NCI-H2081 treated with DMSO at 0.1 percent for 48 hours (cell line): Measurements from ENCODE around the gene ANKRD65.
"Not testable (repeated sequence)": the region's sequence is repeated elsewhere in the genome, so short reads cannot be mapped to it uniquely, and the experiment has no call there.

Experiments
- DNase-seq: peaks from one replicate; lab custom pipeline; 2025; lab: John Stamatoyannopoulos, UW

The ANKRD65 gene

DNA sequence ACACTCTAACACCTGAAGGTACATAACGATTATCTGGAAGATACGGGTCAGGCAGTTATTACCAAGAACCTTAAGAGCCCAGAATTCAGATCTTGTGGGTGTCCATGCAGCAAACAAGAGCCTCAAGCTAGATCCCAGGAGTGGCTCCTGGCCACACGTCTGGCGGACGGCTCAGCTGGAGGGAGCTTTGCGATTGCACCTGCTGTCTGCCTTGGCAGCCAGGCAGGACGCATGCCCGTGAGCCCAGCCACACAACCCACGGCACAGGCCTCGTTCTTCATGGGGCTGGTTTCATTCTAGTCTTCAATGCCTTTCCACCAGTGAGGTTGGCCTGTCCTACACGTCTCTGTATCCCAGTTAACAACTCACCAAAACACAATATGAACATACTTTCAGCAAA lies 27.6 kb downstream of the ANKRD65 start:
- no peak for DNase-seq

- DNase-seq, result no peak
Measured at GRCh38 chr1:1393014-1393413, 28.1 kb downstream of the ANKRD65 start.

GRCh38 chr1:1391225-1391624 lies 29.9 kb downstream of the ANKRD65 start:
- no peak for DNase-seq

DNA sequence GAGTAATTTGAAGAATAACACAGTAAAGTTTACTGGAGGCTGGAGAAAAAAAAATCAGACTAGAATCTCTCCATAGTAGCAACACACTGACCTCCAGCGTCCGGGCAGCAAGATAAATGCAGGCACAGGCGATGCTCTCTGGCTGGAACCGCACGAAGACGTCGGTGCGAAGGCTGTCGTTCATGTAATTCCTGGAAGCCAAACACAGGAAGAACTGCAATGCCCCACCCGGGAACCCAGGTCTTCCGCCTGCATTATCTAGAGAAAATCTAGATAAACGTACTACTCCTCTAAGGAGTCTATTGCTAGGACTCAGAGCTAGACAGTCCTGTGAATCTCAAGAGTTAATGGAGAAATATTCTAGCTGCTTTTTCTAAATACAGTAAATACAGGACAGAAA lies 30.4 kb downstream of the ANKRD65 start:
- no peak for DNase-seq

DNA sequence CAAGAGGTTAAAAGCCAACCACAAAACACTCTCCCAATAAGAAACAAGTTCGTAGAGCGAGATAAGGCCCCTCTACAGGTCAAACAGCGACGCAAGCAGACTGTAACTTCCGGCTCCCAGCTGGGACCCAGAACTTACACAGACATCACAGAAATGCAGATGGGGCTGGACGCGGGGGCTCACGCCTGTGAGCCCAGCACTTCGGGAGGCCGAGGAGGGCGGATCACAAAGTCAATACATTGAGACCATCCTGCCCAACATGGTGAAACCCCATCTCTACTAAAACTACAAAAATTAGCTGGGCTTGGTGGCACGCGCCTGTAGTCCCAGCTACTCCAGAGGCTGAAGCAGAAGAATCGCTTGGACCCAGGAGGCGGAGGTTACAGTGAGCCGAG lies 33.0 kb downstream of the ANKRD65 start:
- DNase-seq, result no peak

DNA sequence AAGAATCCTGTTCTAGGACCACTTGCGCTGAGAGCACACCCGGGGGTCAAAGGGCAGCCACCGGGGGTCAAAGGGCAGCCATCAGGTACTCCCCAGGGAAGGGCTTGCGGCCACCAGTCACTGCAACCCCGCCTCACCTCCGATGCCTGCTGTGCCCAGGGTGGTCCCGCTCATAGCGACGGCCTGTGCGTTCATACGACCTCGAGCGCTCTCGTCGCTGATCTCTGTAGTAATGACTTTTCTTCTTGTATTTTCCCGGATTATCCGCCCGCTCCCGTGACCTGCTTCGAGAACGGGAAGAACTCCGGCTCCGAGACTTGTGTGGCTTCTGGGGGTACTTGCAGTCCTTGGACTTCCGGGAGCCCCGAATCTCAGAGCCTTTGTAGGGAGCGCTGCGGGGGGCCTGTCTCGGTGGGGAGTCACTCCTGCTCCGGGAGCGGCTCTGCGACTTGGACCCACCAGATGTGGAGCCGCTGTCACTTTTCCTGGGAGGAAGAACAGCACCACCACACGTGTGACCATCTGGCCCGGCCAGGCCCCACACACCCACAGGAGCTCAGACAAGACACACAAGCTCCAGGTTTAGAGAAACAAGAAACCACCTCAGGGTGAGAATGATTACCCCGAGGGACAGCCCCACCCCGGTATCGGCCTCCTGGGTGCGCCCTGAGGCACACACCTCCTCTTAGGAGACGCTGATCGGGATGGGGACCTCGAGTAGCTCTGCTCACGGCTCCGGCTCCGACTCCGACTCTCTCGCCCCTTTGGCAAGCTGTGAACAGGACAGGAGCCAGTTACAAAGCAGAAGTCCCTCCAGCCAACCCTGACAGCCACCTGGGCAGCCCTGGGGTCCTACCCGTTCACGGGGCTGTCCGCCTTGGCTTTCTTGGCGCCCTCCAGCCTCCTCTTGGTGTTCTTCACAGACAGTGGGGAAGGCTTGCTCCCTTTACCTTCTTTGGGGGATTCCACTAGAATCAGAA lies 33.7 kb downstream of the ANKRD65 start:
- DNase-seq, result no peak

DNA sequence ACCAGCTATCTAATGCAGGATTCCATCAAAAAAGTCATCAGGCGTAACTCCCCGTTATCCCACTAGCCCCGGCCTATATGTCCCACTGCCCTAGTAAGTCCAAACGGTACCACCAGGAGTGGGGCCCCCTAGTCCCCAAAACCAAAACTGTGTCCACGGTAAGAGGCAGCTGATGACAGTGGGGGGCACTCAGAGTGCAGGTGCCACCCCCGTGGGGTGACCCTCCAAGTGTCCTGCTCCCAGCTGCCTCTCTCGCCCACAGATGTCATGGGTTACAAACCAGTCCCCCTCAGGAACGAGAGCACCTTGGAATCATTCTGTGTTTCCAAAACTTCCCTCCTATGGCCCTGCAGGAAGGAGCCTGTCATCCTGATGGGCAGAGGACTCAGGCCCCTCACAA lies 35.1 kb downstream of the ANKRD65 start:
- no peak for DNase-seq

DNA sequence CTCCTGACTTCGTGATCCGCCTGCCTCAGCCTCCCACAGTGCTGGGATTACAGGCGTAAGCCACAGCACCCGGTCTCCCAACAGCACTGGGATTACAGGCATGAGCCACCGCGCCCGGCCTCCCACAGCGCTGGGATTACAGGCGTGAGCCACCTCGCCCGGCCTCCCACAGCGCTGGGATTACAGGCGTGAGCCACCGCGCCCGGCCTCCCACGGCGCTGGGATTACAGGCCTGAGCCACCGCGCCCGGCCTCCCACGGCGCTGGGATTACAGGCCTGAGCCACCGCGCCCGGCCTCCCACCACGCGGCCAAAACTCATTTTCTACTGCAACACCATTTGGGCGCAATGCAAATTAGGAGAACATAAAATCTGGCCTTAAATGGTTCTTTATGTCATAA lies 35.7 kb downstream of the ANKRD65 start:
- DNase-seq, result not testable (repeated sequence)

GRCh38 chr1:1381294-1381693 lies 39.8 kb downstream of the ANKRD65 start:
- no peak for DNase-seq

- DNase-seq, result no peak
Measured at GRCh38 chr1:1380860-1381259, 40.2 kb downstream of the ANKRD65 start.

DNA sequence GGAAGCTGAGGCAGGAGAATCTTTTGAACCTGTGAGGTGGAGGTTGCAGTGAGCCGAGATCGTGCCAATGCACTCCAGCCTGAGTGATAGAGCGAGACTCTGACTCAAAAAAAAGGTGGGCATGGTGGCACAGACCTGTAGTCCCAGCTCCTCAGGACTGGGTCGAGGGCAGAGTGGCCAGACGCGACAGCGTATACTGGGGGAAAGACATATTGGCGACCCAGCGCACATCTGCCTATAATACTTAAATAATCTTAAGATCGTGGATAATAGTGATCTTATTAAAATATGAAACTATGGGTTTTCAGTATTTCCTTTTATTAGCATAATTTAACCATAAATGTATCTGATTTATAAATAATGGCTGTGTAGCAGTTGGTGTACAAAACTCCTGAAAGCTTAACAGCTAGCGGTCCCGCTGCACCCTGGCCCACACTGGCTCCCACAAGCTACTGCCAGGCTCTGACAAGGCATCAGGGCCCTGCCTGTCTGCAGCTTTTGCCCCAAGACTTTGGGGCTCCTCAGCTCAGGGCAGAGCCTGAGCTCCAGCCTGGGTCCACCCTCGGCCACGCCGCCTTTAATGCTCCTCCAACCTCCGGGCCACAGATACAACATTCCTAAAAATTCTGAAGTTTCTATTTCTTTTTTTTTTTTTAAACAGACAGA lies 43.4 kb downstream of the ANKRD65 start:
- no peak for DNase-seq

GRCh38 chr1:1376551-1377226 lies 44.4 kb downstream of the ANKRD65 start:
- no peak for DNase-seq

DNA sequence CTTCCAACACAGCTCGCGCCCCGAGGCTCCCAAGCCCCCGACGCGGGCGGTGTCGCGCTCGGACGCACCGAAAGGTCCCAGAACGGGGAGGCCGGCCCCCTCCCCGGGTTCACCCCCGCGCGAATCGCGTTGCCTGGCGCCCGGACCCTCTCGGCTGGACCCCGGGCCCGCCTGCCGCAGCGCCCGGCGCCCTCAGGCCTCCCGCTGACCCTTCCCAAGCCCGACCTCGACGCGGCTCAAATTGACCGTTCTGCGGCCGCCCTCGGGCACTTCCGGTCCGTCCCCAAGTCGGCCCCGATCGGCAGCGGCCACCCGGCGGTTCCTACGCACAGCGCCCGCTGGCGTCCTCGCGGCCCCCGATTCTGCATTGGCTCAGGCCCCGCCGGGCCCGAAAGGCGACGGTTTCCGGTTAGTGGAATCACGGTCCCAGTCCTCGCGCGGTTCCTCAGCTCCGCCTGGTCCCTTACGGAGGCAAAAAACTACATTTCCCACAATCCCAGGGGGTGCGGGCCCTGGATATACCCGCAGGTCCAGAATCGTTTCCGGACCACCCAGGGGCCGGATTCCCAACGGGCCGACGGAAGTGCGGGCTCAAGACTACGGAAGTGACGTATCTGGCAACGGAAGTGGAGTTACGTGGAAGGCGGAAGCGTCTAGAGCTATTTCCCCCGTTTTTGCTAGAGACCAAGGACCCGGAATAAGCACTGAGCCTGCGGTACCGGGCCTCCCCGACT lies 46.0 kb downstream of the ANKRD65 start, which contains the start of gene AURKAIP1:
Gene AURKAIP1 (minus strand): TSS at position 279 of the 734 bp plus-strand sequence. CDS start 451 bp downstream, outside the sequence.
- peak; percentile 94 for DNase-seq

GRCh38 chr1:1374589-1374928 lies 46.5 kb downstream of the ANKRD65 start:
- no peak for DNase-seq

- no peak for DNase-seq
Measured at GRCh38 chr1:1373815-1374588, 47.1 kb downstream of the ANKRD65 start.

DNA sequence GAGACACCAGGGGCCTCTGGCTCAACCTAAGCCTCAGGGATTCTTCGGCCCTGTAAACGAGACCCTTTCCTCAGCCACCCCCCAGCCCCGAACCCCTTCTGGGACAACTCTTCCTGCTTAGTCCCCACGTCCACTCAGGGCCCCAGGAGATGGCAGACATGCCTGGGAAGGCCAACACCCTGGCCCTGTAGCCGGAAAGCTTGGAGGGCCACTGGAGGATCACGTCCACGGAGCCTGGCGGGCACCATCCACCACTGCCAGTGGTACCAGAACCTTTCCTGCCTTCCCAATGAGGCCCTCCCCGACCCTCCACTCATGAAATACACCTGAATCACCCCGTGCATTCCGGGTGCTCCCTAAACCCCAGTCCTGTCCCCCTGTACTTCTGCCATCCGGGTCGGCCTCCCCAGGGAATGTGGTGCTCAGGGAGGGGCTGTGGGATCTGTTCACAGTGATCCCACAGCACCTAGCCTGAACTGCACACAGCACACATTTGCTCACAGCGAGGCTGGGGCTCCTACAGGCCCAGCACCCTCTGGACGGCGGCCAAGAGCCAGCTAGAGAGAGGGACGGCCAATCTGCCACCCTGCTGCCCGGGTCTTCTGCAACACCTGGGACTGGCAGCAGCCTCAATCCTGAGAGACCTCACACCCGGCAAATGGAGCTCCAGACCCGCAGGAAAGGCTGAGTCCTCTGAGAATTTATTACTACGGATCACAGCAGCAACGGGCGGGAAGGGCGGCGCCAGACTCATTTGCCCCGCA lies 47.8 kb downstream of the ANKRD65 start:
- no peak for DNase-seq

- DNase-seq, result peak; percentile 55
Measured at GRCh38 chr1:1371746-1372711, 49.0 kb downstream of the ANKRD65 start.

- DNase-seq, result no peak
Measured at GRCh38 chr1:1371364-1371745, 49.7 kb downstream of the ANKRD65 start.

GRCh38 chr1:1370771-1371300 lies 50.2 kb downstream of the ANKRD65 start:
- no peak for DNase-seq
